AG04450 (cell line): Measurements from ENCODE around the gene TRIM40. TPM values are rescaled to one million over a fixed set of nuclear protein-coding genes. Genes with fewer than 3 reads are reported as not detected.

Experiments used
- CTCF ChIA-PET: fragments of 300-600, 350-600 bp; formaldehyde crosslinking; extraction: SDS; loops from one replicate; lab custom pipeline; 2022; ENCODE audit warnings: antibody characterized with exemption, inconsistent platforms; lab: Charles Lee
- POLR2A ChIA-PET: fragments of 350-600 bp; formaldehyde crosslinking; extraction: SDS; loops from one replicate; lab custom pipeline; 2021; ENCODE audit warnings: antibody characterized with exemption, inconsistent platforms; lab: Yijun Ruan, JAX
- DNase-seq: peaks from one replicate; pipeline ENCODE4 v3.0.0-alpha.2; 2011; ENCODE audit warnings: low read depth, low spot score
- H3K27ac ChIP-seq: one replicate; pipeline ENCODE4 v1.5.1; 2012; ENCODE audit warnings: low read depth, low read length, control low read depth
- H3K27me3 ChIP-seq: one replicate; pipeline ENCODE4 v1.6.0; 2012; ENCODE audit warnings: low read length; ENCODE audit not compliant: control insufficient read depth, insufficient read depth
- H3K4me3 ChIP-seq: 2 replicates; pipeline ENCODE4 v1.5.1; 2011; ENCODE audit warnings: mild to moderate bottlenecking, low read depth, low read length, control low read depth
- H3K9me3 ChIP-seq: 2 replicates; pipeline ENCODE4 v1.5.1; 2012; ENCODE audit warnings: low read length; ENCODE audit not compliant: control insufficient read depth, insufficient read depth
- polyA plus RNA-seq: library from polyadenylated mRNA; depleted of rRNA; stranded (reverse); fragments of >200 nt; gene quantifications from 2 replicates; pipeline ENCODE4 v1.2.3, GENCODE V29; 2011
- TF ChIP-seq, protein P1 (sequence below): IDR thresholded peaks from 2 replicates; pipeline ENCODE4 v1.5.1; 2011; ENCODE audit warnings: low read depth, low read length, control low read depth, inconsistent platforms

TRIM40 gene
- polyA plus RNA-seq, 1 experiment, result not detected

DNA sequence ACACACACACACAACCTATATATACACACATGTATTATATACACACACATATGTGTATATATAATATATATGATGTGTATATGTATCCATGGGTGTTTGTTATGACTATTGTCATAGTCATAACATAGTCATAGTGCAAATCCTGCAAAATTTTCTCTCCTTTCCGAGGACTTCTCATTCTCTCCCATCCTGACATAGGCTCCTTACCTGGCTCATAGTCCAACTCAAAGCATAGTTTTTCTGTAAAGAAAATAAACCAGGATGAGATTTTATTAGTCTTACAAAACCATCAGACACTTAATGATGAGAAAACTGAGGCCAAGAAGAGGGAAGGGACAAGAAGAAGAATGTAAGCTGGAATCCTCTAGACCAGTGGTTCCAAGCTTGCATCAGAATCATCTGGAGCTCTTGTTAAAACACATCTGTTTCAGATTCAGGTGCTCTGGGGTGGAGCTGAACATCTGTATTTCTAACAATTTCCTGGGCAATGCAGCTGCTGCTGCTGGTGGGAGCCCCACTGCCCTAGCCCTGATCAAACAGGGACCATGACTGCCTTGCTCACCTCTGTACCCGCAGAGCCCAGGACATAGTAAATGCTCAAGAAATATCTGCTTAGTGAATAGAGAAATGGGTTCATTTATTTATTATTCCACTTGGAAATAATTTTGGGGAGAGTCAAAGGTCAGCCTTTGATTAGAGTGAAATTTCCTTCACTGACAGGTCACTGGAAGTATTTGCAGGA lies 19.8 kb downstream of the TRIM40 start:
- H3K27ac ChIP-seq, result no peak overlapping the region
- peaks cover 10% of the 10 kb centered on the region for H3K27me3 ChIP-seq
- TF ChIP-seq, protein P1, sequence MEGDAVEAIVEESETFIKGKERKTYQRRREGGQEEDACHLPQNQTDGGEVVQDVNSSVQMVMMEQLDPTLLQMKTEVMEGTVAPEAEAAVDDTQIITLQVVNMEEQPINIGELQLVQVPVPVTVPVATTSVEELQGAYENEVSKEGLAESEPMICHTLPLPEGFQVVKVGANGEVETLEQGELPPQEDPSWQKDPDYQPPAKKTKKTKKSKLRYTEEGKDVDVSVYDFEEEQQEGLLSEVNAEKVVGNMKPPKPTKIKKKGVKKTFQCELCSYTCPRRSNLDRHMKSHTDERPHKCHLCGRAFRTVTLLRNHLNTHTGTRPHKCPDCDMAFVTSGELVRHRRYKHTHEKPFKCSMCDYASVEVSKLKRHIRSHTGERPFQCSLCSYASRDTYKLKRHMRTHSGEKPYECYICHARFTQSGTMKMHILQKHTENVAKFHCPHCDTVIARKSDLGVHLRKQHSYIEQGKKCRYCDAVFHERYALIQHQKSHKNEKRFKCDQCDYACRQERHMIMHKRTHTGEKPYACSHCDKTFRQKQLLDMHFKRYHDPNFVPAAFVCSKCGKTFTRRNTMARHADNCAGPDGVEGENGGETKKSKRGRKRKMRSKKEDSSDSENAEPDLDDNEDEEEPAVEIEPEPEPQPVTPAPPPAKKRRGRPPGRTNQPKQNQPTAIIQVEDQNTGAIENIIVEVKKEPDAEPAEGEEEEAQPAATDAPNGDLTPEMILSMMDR, result no peak
- H3K4me3 ChIP-seq, result no peak overlapping the region
- ChIA-PET POLR2A (no interaction called here), CTCF (interaction anchor here (1.7 to 3.3 kb wide), 2 partner anchors 12 to 24 kb away, joined by 5 to 23 read pairs; no protein-coding TSS in a partner anchor)
- H3K9me3 ChIP-seq, result no peaks in the 10 kb centered on the region; the same call in 1 of the 2 replicates
- no peak for DNase-seq

GRCh38 chr6:30156262-30156599 lies 20.3 kb downstream of the TRIM40 start:
- TF ChIP-seq, protein P1, result no peak
- no peaks in the 10 kb centered on the region; the same call in 1 of the 2 replicates for H3K9me3 ChIP-seq
- ChIA-PET CTCF (no interaction called here), POLR2A (no interaction called here)
- H3K27me3 ChIP-seq, result peaks cover 9% of the 10 kb centered on the region
- no peak overlapping the region for H3K4me3 ChIP-seq
- no peak overlapping the region for H3K27ac ChIP-seq
- no peak for DNase-seq

DNA sequence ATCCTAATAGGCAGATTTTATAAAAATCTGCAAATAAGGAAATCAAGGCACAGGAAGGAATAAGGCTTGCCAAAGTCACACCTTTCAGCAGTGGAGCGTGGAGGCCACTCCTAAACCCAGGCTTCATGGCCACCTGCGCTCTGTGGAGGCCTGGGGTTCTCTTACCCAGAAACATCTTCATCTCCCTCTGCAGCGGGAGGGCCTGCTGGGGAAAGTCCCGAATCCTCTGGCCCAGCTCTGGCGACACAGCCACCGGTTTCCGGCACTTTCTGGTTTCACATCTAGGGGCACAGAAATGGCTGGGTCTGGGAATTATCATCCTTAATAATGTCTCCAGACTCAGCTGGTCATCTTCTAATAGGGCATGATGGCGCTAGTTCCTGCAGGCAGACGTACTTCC lies 20.8 kb downstream of the TRIM40 start:
- DNase-seq, result no peak
- POLR2A ChIA-PET, result no interaction called here
- TF ChIP-seq, protein P1, result no peak
- no peak overlapping the region for H3K27ac ChIP-seq
- H3K27me3 ChIP-seq, result peaks cover 9% of the 10 kb centered on the region
- CTCF ChIA-PET, result interaction anchor here (1.4 kb wide), 1 partner anchor 26 kb away, joined by 4 read pairs; no protein-coding TSS in a partner anchor
- H3K4me3 ChIP-seq, result no peak overlapping the region
- no peaks in the 10 kb centered on the region; the same call in 1 of the 2 replicates for H3K9me3 ChIP-seq

GRCh38 chr6:30157581-30157980 lies 21.6 kb downstream of the TRIM40 start:
- no peak overlapping the region for H3K27ac ChIP-seq
- H3K27me3 ChIP-seq, result peaks cover 9% of the 10 kb centered on the region
- ChIA-PET CTCF (interaction anchor here (1.4 kb wide), 1 partner anchor 26 kb away, joined by 4 read pairs; no protein-coding TSS in a partner anchor), POLR2A (no interaction called here)
- DNase-seq, result no peak
- no peak overlapping the region for H3K4me3 ChIP-seq
- H3K9me3 ChIP-seq, result no peaks in the 10 kb centered on the region; the same call in 1 of the 2 replicates
- TF ChIP-seq, protein P1, result no peak

GRCh38 chr6:30157999-30158398 lies 22.1 kb downstream of the TRIM40 start:
- H3K4me3 ChIP-seq, result no peak overlapping the region
- POLR2A ChIA-PET, result no interaction called here
- CTCF ChIA-PET, result interaction anchor here (1.4 kb wide), 1 partner anchor 27 kb away, joined by 4 read pairs; no protein-coding TSS in a partner anchor
- no peaks in the 10 kb centered on the region; the same call in 1 of the 2 replicates for H3K9me3 ChIP-seq
- H3K27ac ChIP-seq, result no peak overlapping the region
- peaks cover 9% of the 10 kb centered on the region for H3K27me3 ChIP-seq
- TF ChIP-seq, protein P1, result no peak
- no peak for DNase-seq
